Loucy (cell line): Measurements from ENCODE around the gene CARD9.

Source experiments
- CTCF ChIP-seq: fragments of 200-600 bp; sonication (generic); conservative IDR thresholded peaks from 2 replicates; pipeline ENCODE4 v1.5.1; 2014; ENCODE audit warnings: mild to moderate bottlenecking, antibody characterized with exemption, low read length
- EZH2phosphoT487 ChIP-seq: fragments of 200-600 bp; IDR thresholded peaks from 2 replicates; pipeline ENCODE4 v1.6.1; 2018; ENCODE audit warnings: antibody characterized with exemption, mild to moderate bottlenecking, moderate library complexity, borderline replicate concordance

- no peak for TF ChIP-seq CTCF
- TF ChIP-seq EZH2phosphoT487: no peak
Measured at GRCh38 chr9:136341042-136341655, 32.3 kb downstream of the CARD9 start.
